GM21528 (cell line): ENCODE results near the gene KIRREL1.

Experiments used
- ATAC-seq: cut with Tn5 transposase; IDR thresholded peaks from one replicate; pipeline ENCODE4 v1.9.1; 2021; ENCODE audit warnings: mild to moderate bottlenecking, moderate library complexity; ENCODE audit not compliant: unreplicated experiment, low FRiP score

KIRREL1 gene

GRCh38 chr1:158059984-158060383 lies 66.5 kb downstream of the KIRREL1 start:
- no peak for ATAC-seq

GRCh38 chr1:158062174-158062573 lies 68.7 kb downstream of the KIRREL1 start:
- ATAC-seq, result no peak

- ATAC-seq, result no peak
Observed at GRCh38 chr1:158067662-158068061, 74.2 kb downstream of the KIRREL1 start.

GRCh38 chr1:158068918-158069317 lies 75.5 kb downstream of the KIRREL1 start:
- ATAC-seq, result no peak

GRCh38 chr1:158071138-158071537 lies 77.7 kb downstream of the KIRREL1 start:
- no peak for ATAC-seq

- no peak for ATAC-seq
Observed at GRCh38 chr1:158075078-158075477, 81.6 kb downstream of the KIRREL1 start.

GRCh38 chr1:158076441-158076840 lies 83.0 kb downstream of the KIRREL1 start:
- no peak for ATAC-seq

- no peak for ATAC-seq
Observed at GRCh38 chr1:158077411-158078256, 84.2 kb downstream of the KIRREL1 start.

- ATAC-seq, result no peak
Observed at GRCh38 chr1:158078569-158079080, 85.2 kb downstream of the KIRREL1 start.

- no peak for ATAC-seq
Observed at GRCh38 chr1:158080066-158080465, 86.6 kb downstream of the KIRREL1 start.

- ATAC-seq, result no peak
Observed at GRCh38 chr1:158084336-158084735, 90.9 kb downstream of the KIRREL1 start.

GRCh38 chr1:158084747-158085146 lies 91.3 kb downstream of the KIRREL1 start:
- ATAC-seq, result no peak

GRCh38 chr1:158087320-158087927 lies 94.0 kb downstream of the KIRREL1 start:
- ATAC-seq, result no peak

- no peak for ATAC-seq
Observed at GRCh38 chr1:158089476-158089875, 96.0 kb downstream of the KIRREL1 start.

- no peak for ATAC-seq
Observed at GRCh38 chr1:158089925-158090637, 96.6 kb downstream of the KIRREL1 start.

GRCh38 chr1:158093376-158093775 lies 99.9 kb downstream of the KIRREL1 start:
- no peak for ATAC-seq

- no peak for ATAC-seq
Observed at GRCh38 chr1:158094571-158094970, 101.1 kb downstream of the KIRREL1 start.

GRCh38 chr1:158095737-158096335 lies 102.4 kb downstream of the KIRREL1 start:
- no peak for ATAC-seq

- no peak for ATAC-seq
Observed at GRCh38 chr1:158098256-158098655, 104.8 kb downstream of the KIRREL1 start.

- ATAC-seq, result no peak
Observed at GRCh38 chr1:158099185-158099584, 105.7 kb downstream of the KIRREL1 start.

- no peak for ATAC-seq
Observed at GRCh38 chr1:158100498-158100897, 107.1 kb downstream of the KIRREL1 start.
